Measurements from ENCODE around the gene SLC38A8. TPM values are rescaled to one million over a fixed set of nuclear protein-coding genes. Genes with fewer than 3 reads are reported as not detected.

Gene SLC38A8
- total RNA-seq, 1 donor: not detected

- Histone ChIP-seq H3K36me3 (ENCODE audit: insufficient read depth, low read length) (no peaks in the 10 kb centered on the region), H3K27me3 (ENCODE audit: insufficient read depth, low read length) (peaks cover 3% of the 10 kb centered on the region), H3K4me1 (ENCODE audit: insufficient read depth, low read length) (no peaks in the 10 kb centered on the region), H3K4me2 (ENCODE audit: insufficient read depth, low read length) (no peak overlapping the region), H3K4me3 (ENCODE audit: insufficient read depth, low read length) (no peak overlapping the region), H3K27ac (ENCODE audit: low read depth, low read length) (no peak overlapping the region), H2AFZ (ENCODE audit: low read length) (no peak overlapping the region), H3K79me2 (ENCODE audit: insufficient read depth, low read length) (no peaks in the 10 kb centered on the region), H3K9me3 (ENCODE audit: low read depth, low read length) (no peaks in the 10 kb centered on the region), H4K20me1 (ENCODE audit: insufficient read depth, low read length) (no peaks in the 10 kb centered on the region)
- TF ChIP-seq, protein P1, sequence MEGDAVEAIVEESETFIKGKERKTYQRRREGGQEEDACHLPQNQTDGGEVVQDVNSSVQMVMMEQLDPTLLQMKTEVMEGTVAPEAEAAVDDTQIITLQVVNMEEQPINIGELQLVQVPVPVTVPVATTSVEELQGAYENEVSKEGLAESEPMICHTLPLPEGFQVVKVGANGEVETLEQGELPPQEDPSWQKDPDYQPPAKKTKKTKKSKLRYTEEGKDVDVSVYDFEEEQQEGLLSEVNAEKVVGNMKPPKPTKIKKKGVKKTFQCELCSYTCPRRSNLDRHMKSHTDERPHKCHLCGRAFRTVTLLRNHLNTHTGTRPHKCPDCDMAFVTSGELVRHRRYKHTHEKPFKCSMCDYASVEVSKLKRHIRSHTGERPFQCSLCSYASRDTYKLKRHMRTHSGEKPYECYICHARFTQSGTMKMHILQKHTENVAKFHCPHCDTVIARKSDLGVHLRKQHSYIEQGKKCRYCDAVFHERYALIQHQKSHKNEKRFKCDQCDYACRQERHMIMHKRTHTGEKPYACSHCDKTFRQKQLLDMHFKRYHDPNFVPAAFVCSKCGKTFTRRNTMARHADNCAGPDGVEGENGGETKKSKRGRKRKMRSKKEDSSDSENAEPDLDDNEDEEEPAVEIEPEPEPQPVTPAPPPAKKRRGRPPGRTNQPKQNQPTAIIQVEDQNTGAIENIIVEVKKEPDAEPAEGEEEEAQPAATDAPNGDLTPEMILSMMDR (IDR thresholded peaks at IDR 0.05; ENCODE audit: extremely low read depth, low read depth, low read length): no peak
- no peak for DNase-seq (ENCODE audit: insufficient read length, low spot score, missing footprints)
Observed at GRCh38 chr16:83975590-83976260, 66.9 kb downstream of the SLC38A8 start.

DNA sequence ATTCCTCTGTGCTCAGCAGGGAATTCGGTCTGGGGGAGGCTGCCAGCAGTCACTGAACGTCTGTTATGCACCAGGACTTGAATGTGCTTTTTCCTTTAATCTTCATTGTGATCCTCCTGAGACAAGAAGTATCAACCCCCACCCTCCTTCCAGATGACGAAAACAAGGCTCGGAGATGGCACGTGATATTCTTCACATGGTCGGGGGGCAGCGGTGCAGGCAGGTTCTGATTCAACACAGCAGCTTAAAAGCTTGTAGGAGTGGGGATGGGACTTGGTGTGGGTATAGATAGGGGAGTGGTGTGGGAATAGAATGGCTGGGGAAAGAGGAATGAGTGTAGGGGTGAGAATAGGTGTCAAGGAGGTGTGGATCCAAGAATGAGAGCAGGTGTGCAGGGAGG is 68.1 kb downstream of the SLC38A8 start:
- Histone ChIP-seq H3K4me2 (ENCODE audit: insufficient read depth, low read length) (no peak overlapping the region), H3K79me2 (ENCODE audit: insufficient read depth, low read length) (no peaks in the 10 kb centered on the region), H3K9me3 (ENCODE audit: low read depth, low read length) (no peaks in the 10 kb centered on the region), H3K4me1 (ENCODE audit: insufficient read depth, low read length) (no peaks in the 10 kb centered on the region), H3K36me3 (ENCODE audit: insufficient read depth, low read length) (no peaks in the 10 kb centered on the region), H2AFZ (ENCODE audit: low read length) (no peak overlapping the region), H3K27me3 (ENCODE audit: insufficient read depth, low read length) (peaks cover 3% of the 10 kb centered on the region), H4K20me1 (ENCODE audit: insufficient read depth, low read length) (no peaks in the 10 kb centered on the region), H3K4me3 (ENCODE audit: insufficient read depth, low read length) (no peak overlapping the region), H3K27ac (ENCODE audit: low read depth, low read length) (no peak overlapping the region)
- peak; percentile 65 for DNase-seq (ENCODE audit: insufficient read length, low spot score, missing footprints)
- TF ChIP-seq, protein P1 (IDR thresholded peaks at IDR 0.05; ENCODE audit: extremely low read depth, low read depth, low read length): no peak

DNA sequence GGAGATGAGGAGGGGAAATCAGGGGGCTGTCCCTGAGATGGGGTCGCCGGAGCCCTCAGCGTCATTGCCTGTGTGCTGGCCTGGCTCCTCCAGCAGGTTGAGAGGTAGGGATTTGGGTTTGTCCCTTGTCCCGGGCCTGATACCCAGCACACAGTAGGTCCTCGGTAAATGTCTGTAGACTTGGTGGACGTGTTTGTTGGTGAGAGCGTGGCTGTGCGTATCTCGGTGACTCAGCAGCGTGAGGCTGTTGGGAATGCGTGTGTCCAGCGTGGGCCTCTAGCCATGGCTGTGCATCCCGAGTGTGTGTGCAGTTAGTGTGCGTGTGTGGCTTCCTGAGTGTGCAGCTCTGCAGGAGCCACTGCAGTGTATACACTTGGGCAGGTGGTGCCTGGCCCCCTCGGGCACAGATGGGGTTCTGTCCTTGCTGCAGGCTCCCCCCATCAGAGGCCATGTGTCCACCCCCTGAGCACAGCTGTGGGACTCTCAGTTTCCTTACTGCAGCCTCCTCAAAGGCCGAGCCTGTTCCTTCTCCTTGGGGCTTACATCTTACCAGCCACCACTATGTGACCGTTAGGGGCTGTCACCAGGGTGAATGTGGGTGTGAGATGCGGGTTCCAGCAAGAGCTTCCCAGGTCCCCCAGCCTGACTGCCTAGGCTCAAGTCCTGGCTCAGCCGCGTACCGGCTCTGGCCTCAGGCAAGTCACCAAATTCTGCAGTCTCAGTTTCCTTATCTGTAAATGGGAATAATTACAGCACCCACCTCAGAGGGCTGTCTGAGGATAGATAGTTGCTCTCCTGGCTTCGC is 68.8 kb downstream of the SLC38A8 start:
- Histone ChIP-seq H3K4me1 (ENCODE audit: insufficient read depth, low read length) (no peaks in the 10 kb centered on the region), H3K4me2 (ENCODE audit: insufficient read depth, low read length) (no peak overlapping the region), H2AFZ (ENCODE audit: low read length) (no peak overlapping the region), H3K27ac (ENCODE audit: low read depth, low read length) (no peak overlapping the region), H3K4me3 (ENCODE audit: insufficient read depth, low read length) (no peak overlapping the region), H3K79me2 (ENCODE audit: insufficient read depth, low read length) (no peaks in the 10 kb centered on the region), H3K9me3 (ENCODE audit: low read depth, low read length) (no peaks in the 10 kb centered on the region), H3K36me3 (ENCODE audit: insufficient read depth, low read length) (no peaks in the 10 kb centered on the region), H3K27me3 (ENCODE audit: insufficient read depth, low read length) (peaks cover 9% of the 10 kb centered on the region), H4K20me1 (ENCODE audit: insufficient read depth, low read length) (no peaks in the 10 kb centered on the region)
- TF ChIP-seq, protein P1 (IDR thresholded peaks at IDR 0.05; ENCODE audit: extremely low read depth, low read depth, low read length): no peak
- DNase-seq (ENCODE audit: insufficient read length, low spot score, missing footprints): peak; percentile 77

GRCh38 chr16:83973077-83973476 is 69.5 kb downstream of the SLC38A8 start:
- Histone ChIP-seq H4K20me1 (ENCODE audit: insufficient read depth, low read length) (no peaks in the 10 kb centered on the region), H3K4me3 (ENCODE audit: insufficient read depth, low read length) (no peak overlapping the region), H3K4me2 (ENCODE audit: insufficient read depth, low read length) (no peak overlapping the region), H3K36me3 (ENCODE audit: insufficient read depth, low read length) (no peaks in the 10 kb centered on the region), H3K9me3 (ENCODE audit: low read depth, low read length) (no peaks in the 10 kb centered on the region), H3K79me2 (ENCODE audit: insufficient read depth, low read length) (no peaks in the 10 kb centered on the region), H2AFZ (ENCODE audit: low read length) (no peak overlapping the region), H3K27me3 (ENCODE audit: insufficient read depth, low read length) (peaks cover 9% of the 10 kb centered on the region), H3K27ac (ENCODE audit: low read depth, low read length) (no peak overlapping the region), H3K4me1 (ENCODE audit: insufficient read depth, low read length) (no peaks in the 10 kb centered on the region)
- TF ChIP-seq, protein P1 (IDR thresholded peaks at IDR 0.05; ENCODE audit: extremely low read depth, low read depth, low read length): no peak
- peak; percentile 77 for DNase-seq (ENCODE audit: insufficient read length, low spot score, missing footprints)

Measured in osteoblast (primary cell).